CD14-positive monocyte (primary cell): ENCODE data around the gene PIEZO1. TPM values are rescaled to one million over a fixed set of nuclear protein-coding genes. Genes with fewer than 3 reads are reported as not detected.

Experiments
- DNase-seq, 3 donors: peaks; one replicate each; pipeline ENCODE4 v3.0.0-alpha.2; 2011 to 2022
- H2AFZ ChIP-seq: 2 replicates; pipeline ENCODE4 v1.6.0; 2012; ENCODE audit warnings: mild to moderate bottlenecking, low read depth, low read length, inconsistent platforms; ENCODE audit not compliant: insufficient read depth, poor library complexity, severe bottlenecking
- H3K27ac ChIP-seq, 2 donors: 1 replicate in 1 of 2; 2 replicates in 1 of 2; pipeline ENCODE4 v1.5.1; 2012 to 2013; ENCODE audit warnings: low read length in 2 of 2, control low read depth in 1 of 2, inconsistent platforms in 1 of 2, low read depth in 1 of 2, mild to moderate bottlenecking in 1 of 2
- H3K27me3 ChIP-seq, 2 donors: one replicate each; pipeline versions ENCODE4 v1.6.0 to v1.6.1; 2011 to 2013; ENCODE audit warnings: low read length in 2 of 2; ENCODE audit not compliant: control insufficient read depth in 2 of 2, insufficient read depth in 2 of 2
- H3K36me3 ChIP-seq, 2 donors: replicated peaks in 1 of 2; 1 replicate in 1 of 2; 2 replicates in 1 of 2; pipeline versions ENCODE4 v1.5.1 to v1.6.1; 2012 to 2013; ENCODE audit warnings: low read length in 2 of 2, control low read depth in 1 of 2, inconsistent platforms in 1 of 2, mild to moderate bottlenecking in 1 of 2; ENCODE audit not compliant: insufficient read depth in 2 of 2, control insufficient read depth in 1 of 2
- H3K4me1 ChIP-seq, 2 donors: 1 replicate in 1 of 2; 2 replicates in 1 of 2; pipeline versions ENCODE4 v1.5.1 to v1.6.1; 2012 to 2013; ENCODE audit warnings: low read length in 2 of 2, control low read depth in 1 of 2, inconsistent platforms in 1 of 2, mild to moderate bottlenecking in 1 of 2, moderate library complexity in 1 of 2; ENCODE audit not compliant: insufficient read depth in 2 of 2, control insufficient read depth in 1 of 2
- H3K4me2 ChIP-seq: replicated peaks from 2 replicates; pipeline ENCODE3; 2012; ENCODE audit warnings: low read length, moderate library complexity, mild to moderate bottlenecking; ENCODE audit not compliant: poor library complexity, severe bottlenecking; ENCODE audit errors: extremely low read depth
- H3K4me3 ChIP-seq, 3 experiments: fragments of 200-600 bp in 1 of 3; sonication (generic) in 1 of 3; replicated peaks in 1 of 3; 1 replicate in 2 of 3; 2 replicates in 1 of 3; pipeline ENCODE4 v1.5.1; 2011 to 2013; ENCODE audit warnings: low read length in 3 of 3, mild to moderate bottlenecking in 3 of 3, control low read depth in 2 of 3, low read depth in 2 of 3, inconsistent platforms in 1 of 3, moderate library complexity in 1 of 3
- H3K79me2 ChIP-seq: 2 replicates; pipeline ENCODE4 v1.6.0; 2012; ENCODE audit warnings: mild to moderate bottlenecking, control low read depth, inconsistent platforms, low read length, moderate library complexity; ENCODE audit not compliant: insufficient read depth
- H3K9ac ChIP-seq: 2 replicates; pipeline ENCODE4 v1.6.0; 2017; ENCODE audit warnings: low read length, mild to moderate bottlenecking; ENCODE audit not compliant: insufficient read depth, poor library complexity, severe bottlenecking
- H3K9me3 ChIP-seq, 2 donors: replicated peaks in 1 of 2; 1 replicate in 1 of 2; 2 replicates in 1 of 2; pipeline versions ENCODE4 v1.5.1 to v1.6.1; 2012 to 2013; ENCODE audit warnings: low read length in 2 of 2, control low read depth in 1 of 2; ENCODE audit not compliant: control insufficient read depth in 1 of 2, insufficient read depth in 1 of 2
- H4K20me1 ChIP-seq: 2 replicates; pipeline ENCODE4 v1.6.0; 2012; ENCODE audit warnings: mild to moderate bottlenecking, low read length, control low read depth, moderate library complexity; ENCODE audit not compliant: insufficient read depth
- H3K27ac Mint-ChIP-seq, 7 donors: one replicate each; pipeline ENCODE4 v1.8.0; 2020; ENCODE audit warnings: mild to moderate bottlenecking in 7 of 7, mixed read lengths in 7 of 7, moderate library complexity in 6 of 7, inconsistent platforms in 2 of 7
- H3K27me3 Mint-ChIP-seq, 3 donors: one replicate each; pipeline ENCODE4 v1.8.0; 2021 to 2022; ENCODE audit warnings: low read depth in 3 of 3, mild to moderate bottlenecking in 3 of 3, mixed read lengths in 3 of 3, moderate library complexity in 3 of 3, inconsistent platforms in 1 of 3
- H3K36me3 Mint-ChIP-seq, 2 donors: one replicate each; pipeline ENCODE4 v1.8.0; 2020; ENCODE audit warnings: mixed read lengths in 2 of 2, inconsistent platforms in 1 of 2, mild to moderate bottlenecking in 1 of 2
- H3K4me1 Mint-ChIP-seq: one replicate; pipeline ENCODE4 v1.8.0; 2020; ENCODE audit warnings: mild to moderate bottlenecking, mixed read lengths
- H3K4me3 Mint-ChIP-seq, 2 donors: one replicate each; pipeline ENCODE4 v1.8.0; 2020; ENCODE audit warnings: mild to moderate bottlenecking in 2 of 2, mixed read lengths in 2 of 2, moderate library complexity in 1 of 2
- H3K9me3 Mint-ChIP-seq, 7 donors: one replicate each; pipeline ENCODE4 v1.8.0; 2020 to 2022; ENCODE audit warnings: mixed read lengths in 7 of 7, mild to moderate bottlenecking in 6 of 7, moderate library complexity in 6 of 7, inconsistent platforms in 2 of 7
- CTCF ChIP-seq: fragments of 200-600 bp; IDR thresholded peaks from one replicate; pipeline ENCODE4 v1.8.0; 2022; ENCODE audit warnings: antibody characterized with exemption, mild to moderate bottlenecking
- WGBS: methylation state at CpG from one replicate; pipeline ENCODE4 v1.1.5; 2013; ENCODE audit warnings: missing lambda C conversion rate; ENCODE audit not compliant: insufficient coverage; 5-methylcytosine and 5-hydroxymethylcytosine counted together
- intact Hi-C, 2 donors: fragments of 100-400 bp; cut with micrococcal nuclease; formaldehyde crosslinking; loops; one replicate each; pipeline versions ENCODE4 v1.15.0 to v1.15.1; 2023
- polyA plus RNA-seq, 3 donors: library from polyadenylated mRNA; depleted of rRNA in 1 of 3; unstranded in 2 of 3; stranded (reverse) in 1 of 3; fragments of 300-500 nt in 2 of 3; fragments of >200 nt in 1 of 3; fragmentation: Illumina TruSeq in 2 of 3; gene quantifications; 1 replicate in 2 of 3; 2 replicates in 1 of 3; pipeline ENCODE4 v1.2.3, GENCODE V29; 2012 to 2021

PIEZO1 gene
- polyA plus RNA-seq, 3 donors = 10.2 to 405 (median 15.0) TPM

GRCh38 chr16:88743693-88744576, 41.1 kb downstream of the PIEZO1 start:
- no peak overlapping the region for H3K4me3 Mint-ChIP-seq
- Histone ChIP-seq H3K27me3 (no peaks in the 10 kb centered on the region), H3K9ac (no peak overlapping the region), H3K36me3 (peaks cover 36 to 61% of the 10 kb centered on the region in 2 donors), H3K79me2 (peaks cover 57% of the 10 kb centered on the region), H4K20me1 (peaks cover 98% of the 10 kb centered on the region), H3K4me3 (no peak overlapping the region), H3K27ac (peak overlapping the region in 1 of 2 donors; percentile 42), H3K9me3 (no peaks in the 10 kb centered on the region), H3K4me1 (peaks cover 15 to 21% of the 10 kb centered on the region in 2 donors), H3K4me2 (no peak overlapping the region), H2AFZ (no peak overlapping the region)
- intact Hi-C loops = loop anchor here (2.0 kb wide), 1 partner anchor 41 kb away; the partner anchor contains the start of gene PIEZO1 (in 2 of the 2)
- peak; percentile 95 for TF ChIP-seq CTCF
- WGBS = 64% methylated on average over 31 of the region's 32 CpGs
- H3K36me3 Mint-ChIP-seq = peaks cover 17 to 54% of the 10 kb centered on the region in 2 donors
- H3K9me3 Mint-ChIP-seq = no peaks in the 10 kb centered on the region
- DNase-seq = peak; percentile 46 to 66 (median 58)
- H3K4me1 Mint-ChIP-seq = peaks cover 35% of the 10 kb centered on the region
- H3K27ac Mint-ChIP-seq = peak overlapping the region in 1 of 7 donors; percentile 35
- H3K27me3 Mint-ChIP-seq = peaks cover 0 to 1% (median 0%) of the 10 kb centered on the region in 3 donors

GRCh38 chr16:88742896-88743605, 42.0 kb downstream of the PIEZO1 start:
- Mint-ChIP-seq H3K4me1 (peaks cover 33% of the 10 kb centered on the region), H3K9me3 (no peaks in the 10 kb centered on the region), H3K27me3 (peaks cover 0 to 1% (median 0%) of the 10 kb centered on the region in 3 donors), H3K27ac (no peak overlapping the region), H3K36me3 (peaks cover 17 to 55% of the 10 kb centered on the region in 2 donors), H3K4me3 (no peak overlapping the region)
- Histone ChIP-seq H3K36me3 (peaks cover 37 to 62% of the 10 kb centered on the region in 2 donors), H3K4me2 (no peak overlapping the region), H2AFZ (no peak overlapping the region), H3K4me1 (peaks cover 15 to 21% of the 10 kb centered on the region in 2 donors), H3K79me2 (peaks cover 50% of the 10 kb centered on the region), H4K20me1 (peaks cover 100% of the 10 kb centered on the region), H3K27me3 (no peaks in the 10 kb centered on the region), H3K4me3 (no peak overlapping the region), H3K27ac (no peak overlapping the region), H3K9ac (no peak overlapping the region), H3K9me3 (no peaks in the 10 kb centered on the region)
- 91% methylated on average over 13 of the region's 19 CpGs for WGBS
- no peak for TF ChIP-seq CTCF
- DNase-seq = no peak
- intact Hi-C loops = loop anchor here (2.0 kb wide), 1 partner anchor 42 kb away; the partner anchor contains the start of gene PIEZO1 (in 2 of the 2)
